GM23248 (cell line): ENCODE data around the gene ZBP1. TPM values are rescaled to one million over a fixed set of nuclear protein-coding genes. Genes with fewer than 3 reads are reported as not detected.

Experiments used
- DNase-seq: peaks from one replicate; pipeline ENCODE4 v3.0.0-alpha.2; 2015
- H2AFZ ChIP-seq: fragments of 200-600 bp; sonication (generic); 2 replicates; pipeline ENCODE4 v1.6.1; 2016; ENCODE audit warnings: antibody characterized with exemption
- H3F3A ChIP-seq: fragments of 200-600 bp; sonication (generic); 2 replicates; pipeline ENCODE4 v1.6.1; 2016; ENCODE audit warnings: mild to moderate bottlenecking, antibody characterized with exemption, mixed run types; ENCODE audit not compliant: insufficient read depth
- H3K27ac ChIP-seq: fragments of 200-600 bp; sonication (generic); 2 replicates; pipeline ENCODE4 v1.5.1; 2016; ENCODE audit warnings: mild to moderate bottlenecking
- H3K27me3 ChIP-seq: fragments of 200-600 bp; sonication (generic); replicated peaks from 2 replicates; pipeline ENCODE4 v1.6.1; 2016; ENCODE audit warnings: mild to moderate bottlenecking; ENCODE audit not compliant: insufficient read depth
- H3K36me3 ChIP-seq: fragments of 200-600 bp; sonication (generic); 2 replicates; pipeline ENCODE4 v1.6.1; 2016; ENCODE audit warnings: low read depth, mild to moderate bottlenecking
- H3K4me1 ChIP-seq: fragments of 200-600 bp; sonication (generic); 2 replicates; pipeline ENCODE4 v1.6.1; 2016; ENCODE audit warnings: mild to moderate bottlenecking; ENCODE audit not compliant: insufficient read depth
- H3K4me2 ChIP-seq: fragments of 200-600 bp; sonication (generic); one replicate; pipeline ENCODE4 v1.6.1; 2016; ENCODE audit warnings: mild to moderate bottlenecking; ENCODE audit not compliant: unreplicated experiment
- H3K4me3 ChIP-seq: fragments of 200-600 bp; sonication (generic); 2 replicates; pipeline ENCODE4 v1.5.1; 2016; ENCODE audit warnings: mild to moderate bottlenecking
- H3K79me2 ChIP-seq: fragments of 200-600 bp; sonication (generic); 2 replicates; pipeline ENCODE4 v1.6.1; 2016; ENCODE audit warnings: mild to moderate bottlenecking; ENCODE audit not compliant: insufficient read depth
- H3K9ac ChIP-seq: fragments of 200-600 bp; sonication (generic); 2 replicates; pipeline ENCODE4 v1.6.1; 2016; ENCODE audit warnings: mild to moderate bottlenecking
- H3K9me2 ChIP-seq: fragments of 200-600 bp; sonication (generic); 2 replicates; pipeline ENCODE4 v1.6.1; 2016; ENCODE audit warnings: mixed run types, mild to moderate bottlenecking, moderate library complexity; ENCODE audit not compliant: insufficient read depth
- H3K9me3 ChIP-seq: fragments of 200-600 bp; sonication (generic); one replicate; pipeline ENCODE4 v1.6.1; 2017; ENCODE audit warnings: low read depth
- H4K20me1 ChIP-seq: fragments of 200-600 bp; sonication (generic); 2 replicates; pipeline ENCODE4 v1.6.0; 2016; ENCODE audit not compliant: insufficient read depth
- EZH2 ChIP-seq: fragments of 200-600 bp; sonication (generic); IDR thresholded peaks from 2 replicates; pipeline ENCODE4 v1.6.1; 2018; ENCODE audit warnings: antibody characterized with exemption, mild to moderate bottlenecking; ENCODE audit not compliant: insufficient read depth, poor library complexity, severe bottlenecking
- EZH2phosphoT487 ChIP-seq: fragments of 200-600 bp; sonication (generic); IDR thresholded peaks from 2 replicates; pipeline ENCODE4 v1.6.1; 2018; ENCODE audit warnings: antibody characterized with exemption, moderate library complexity, mild to moderate bottlenecking, low read depth; ENCODE audit not compliant: insufficient read depth
- WGBS, 2 experiments: methylation state at CpG; one replicate each; pipeline ENCODE4 v1.1.6; 2015 to 2017; ENCODE audit warnings: low lambda C conversion rate in 2 of 2, low coverage in 1 of 2; ENCODE audit errors: missing lambda C conversion rate in 2 of 2; 5-methylcytosine and 5-hydroxymethylcytosine counted together
- in situ Hi-C: fragments of 300-500 bp; cut with MboI; formaldehyde crosslinking; loops from 2 replicates; pipeline ENCODE4 v1.15.0; 2020
- polyA plus RNA-seq: library from polyadenylated mRNA; unstranded; fragments of >200 nt; fragmentation: Nextera tagmentation; extraction: Ambion mirVana; gene quantifications from 2 replicates; pipeline ENCODE4 v1.2.1, GENCODE V29; 2016
- total RNA-seq: library from RNA; depleted of rRNA; stranded (reverse); fragments of >200 nt; shearing (Covaris generic); gene quantifications from 2 replicates; pipeline ENCODE4 v1.2.3, GENCODE V29; 2014

The ZBP1 gene
- total and polyA plus RNA-seq, 2 experiments from 2014 or later = not detected

DNA sequence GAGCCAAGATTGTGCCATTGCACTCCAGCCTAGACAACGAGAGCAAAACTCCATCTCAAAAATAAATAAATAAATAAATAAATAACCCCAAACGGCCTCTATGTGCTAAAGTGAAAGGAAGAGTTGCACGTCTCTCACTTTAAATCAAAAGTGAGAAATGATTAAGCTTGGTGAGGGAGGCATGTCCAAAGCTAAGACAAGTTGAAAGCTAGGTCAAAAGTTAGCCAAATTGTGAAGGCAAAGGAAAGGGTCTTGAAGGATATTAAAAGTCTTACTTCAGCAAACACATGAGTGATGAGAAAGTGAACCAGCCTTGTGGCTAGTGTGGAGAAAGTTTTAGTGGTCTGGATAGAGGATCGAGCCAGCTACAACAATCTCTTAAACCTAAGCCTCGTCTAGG lies 14.3 kb downstream of the ZBP1 start:
- Histone ChIP-seq H3K4me3 (no peak overlapping the region), H2AFZ (no peak overlapping the region), H3K27me3 (peaks cover 12% of the 10 kb centered on the region), H3K4me2 (no peak overlapping the region), H3K9me3 (no peaks in the 10 kb centered on the region), H3F3A (no peaks in the 10 kb centered on the region), H3K9me2 (no peaks in the 10 kb centered on the region), H4K20me1 (no peaks in the 10 kb centered on the region), H3K4me1 (no peaks in the 10 kb centered on the region), H3K27ac (no peak overlapping the region), H3K9ac (no peak overlapping the region), H3K79me2 (no peaks in the 10 kb centered on the region), H3K36me3 (no peaks in the 10 kb centered on the region)
- no peak for DNase-seq
- TF ChIP-seq EZH2 (no peak), EZH2phosphoT487 (no peak)
- 67 to 70% methylated on average over 5 of the region's 5 CpGs for WGBS, 2 experiments
- in situ Hi-C loops = loop anchor here (5.0 kb wide), 1 partner anchor 596 kb away; no protein-coding TSS in a partner anchor

DNA sequence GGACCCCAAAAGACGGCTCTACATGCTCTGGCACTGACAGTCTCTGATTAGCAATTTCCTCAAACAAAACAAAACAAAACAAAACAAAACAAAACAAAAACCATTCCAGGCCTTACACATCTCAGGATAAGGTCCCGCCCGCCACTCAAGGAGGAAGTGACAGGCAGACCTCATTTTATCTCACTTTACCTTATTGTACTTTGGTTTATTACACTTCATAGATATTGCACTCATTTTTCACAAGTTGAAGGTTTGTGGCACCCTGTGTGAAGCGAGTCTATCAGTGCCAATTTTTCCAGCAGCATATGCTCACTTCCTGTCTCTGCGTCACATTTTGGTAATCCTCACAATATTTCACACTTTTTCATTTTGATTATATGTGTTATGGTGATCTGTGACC lies 15.2 kb downstream of the ZBP1 start:
- DNase-seq = no peak
- Histone ChIP-seq H3K4me3 (no peak overlapping the region), H3K9me3 (no peaks in the 10 kb centered on the region), H2AFZ (no peak overlapping the region), H3K4me1 (no peaks in the 10 kb centered on the region), H3K27ac (no peak overlapping the region), H3K79me2 (no peaks in the 10 kb centered on the region), H4K20me1 (no peaks in the 10 kb centered on the region), H3K9ac (no peak overlapping the region), H3F3A (no peaks in the 10 kb centered on the region), H3K9me2 (no peaks in the 10 kb centered on the region), H3K27me3 (peaks cover 12% of the 10 kb centered on the region), H3K4me2 (no peak overlapping the region), H3K36me3 (no peaks in the 10 kb centered on the region)
- WGBS, 2 experiments = 83 to 86% methylated on average over 5 of the region's 5 CpGs
- in situ Hi-C loops = loop anchor here (5.0 kb wide), 1 partner anchor 597 kb away; no protein-coding TSS in a partner anchor
- no peak for TF ChIP-seq EZH2
- TF ChIP-seq EZH2phosphoT487 = no peak

DNA sequence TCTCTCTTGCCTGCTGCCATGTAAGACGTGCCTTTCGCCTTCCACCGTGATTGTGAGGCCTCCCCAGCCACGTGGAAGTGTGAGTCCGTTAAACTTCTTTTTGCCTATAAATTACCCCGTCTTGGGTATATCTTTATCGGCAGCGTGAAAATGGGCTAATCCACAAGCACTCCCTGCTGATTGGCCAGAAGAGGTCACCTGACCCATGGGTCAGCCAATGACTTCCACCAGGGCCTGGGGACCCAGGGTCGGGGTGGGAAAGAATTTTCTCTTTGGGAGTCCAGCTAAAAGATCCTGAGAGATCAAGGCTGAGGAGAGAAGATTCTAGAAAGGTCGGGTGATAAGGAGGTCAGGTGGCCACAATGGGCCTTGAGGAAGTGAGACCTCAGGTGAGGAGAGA lies 17.1 kb downstream of the ZBP1 start:
- no peak overlapping the region for H3K9ac ChIP-seq
- WGBS, 2 experiments = 91 to 93% methylated on average over 10 of the region's 10 CpGs
- H3K4me1 ChIP-seq = no peaks in the 10 kb centered on the region
- H3K79me2 ChIP-seq = no peaks in the 10 kb centered on the region
- no peaks in the 10 kb centered on the region for H3K9me3 ChIP-seq
- H3K9me2 ChIP-seq = no peaks in the 10 kb centered on the region
- no peak overlapping the region for H3K4me3 ChIP-seq
- no peaks in the 10 kb centered on the region for H3F3A ChIP-seq
- H3K27ac ChIP-seq = no peak overlapping the region
- no peak for TF ChIP-seq EZH2
- TF ChIP-seq EZH2phosphoT487 = no peak
- no peaks in the 10 kb centered on the region for H3K36me3 ChIP-seq
- H3K27me3 ChIP-seq = peaks cover 12% of the 10 kb centered on the region; the same call in 1 of the 2 replicates
- in situ Hi-C loops = no loop called here
- DNase-seq = no peak
- no peak overlapping the region for H2AFZ ChIP-seq
- no peak overlapping the region for H3K4me2 ChIP-seq
- no peaks in the 10 kb centered on the region for H4K20me1 ChIP-seq

DNA sequence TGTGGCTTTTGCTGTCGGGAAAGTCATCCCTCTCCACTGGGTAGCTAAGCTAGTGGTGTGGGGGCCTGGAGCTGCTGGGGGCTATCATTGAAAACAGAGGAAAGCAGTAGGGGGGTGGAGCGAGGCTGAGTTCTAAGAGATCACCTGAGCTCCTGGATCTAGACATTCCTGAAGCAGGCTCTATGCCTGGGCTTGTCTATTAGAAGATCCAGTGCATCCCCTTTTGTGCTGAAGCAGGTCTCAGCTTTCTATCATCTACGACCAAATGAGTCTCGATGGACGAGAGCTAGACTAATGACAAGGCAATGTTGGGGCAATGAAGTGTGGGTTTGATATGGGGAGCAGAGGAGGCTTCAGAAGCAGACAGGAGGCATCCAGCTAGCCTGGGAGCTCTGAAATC lies 18.5 kb downstream of the ZBP1 start:
- no peaks in the 10 kb centered on the region for H3K9me2 ChIP-seq
- H2AFZ ChIP-seq = no peak overlapping the region
- H4K20me1 ChIP-seq = no peaks in the 10 kb centered on the region
- no peak for DNase-seq
- no peak overlapping the region for H3K9ac ChIP-seq
- no peaks in the 10 kb centered on the region for H3K36me3 ChIP-seq
- in situ Hi-C loops = no loop called here
- TF ChIP-seq EZH2 (no peak), EZH2phosphoT487 (no peak)
- H3F3A ChIP-seq = no peaks in the 10 kb centered on the region
- H3K27me3 ChIP-seq = peaks cover under 1% of the 10 kb centered on the region; the same call in 1 of the 2 replicates
- no peak overlapping the region for H3K4me3 ChIP-seq
- no peaks in the 10 kb centered on the region for H3K9me3 ChIP-seq
- no peak overlapping the region for H3K27ac ChIP-seq
- no peak overlapping the region for H3K4me2 ChIP-seq
- H3K4me1 ChIP-seq = no peaks in the 10 kb centered on the region
- 78 to 79% methylated on average over 5 of the region's 5 CpGs for WGBS, 2 experiments
- no peaks in the 10 kb centered on the region for H3K79me2 ChIP-seq

DNA sequence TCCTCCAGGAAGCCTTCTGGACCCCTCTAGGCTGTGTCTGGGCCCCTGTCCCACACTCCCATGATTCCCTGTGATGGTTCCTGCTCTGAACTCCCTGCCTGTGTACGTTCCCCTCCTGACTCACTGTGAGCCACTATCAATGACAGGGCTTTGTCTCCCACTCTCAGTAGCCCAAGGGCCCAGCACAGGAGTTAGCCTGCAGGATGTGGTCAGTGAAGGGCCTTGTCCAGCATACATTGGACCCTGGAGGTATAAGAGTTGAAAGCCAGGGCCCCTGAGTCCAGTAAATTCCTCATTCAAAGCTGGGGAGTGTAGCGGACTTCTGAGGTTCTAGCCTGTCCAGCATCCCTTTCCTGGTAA lies 19.0 kb downstream of the ZBP1 start:
- Histone ChIP-seq H3K4me1 (no peaks in the 10 kb centered on the region), H3K27ac (no peak overlapping the region), H3K9me2 (no peaks in the 10 kb centered on the region), H3K36me3 (no peaks in the 10 kb centered on the region), H4K20me1 (no peaks in the 10 kb centered on the region), H3K4me2 (no peak overlapping the region), H3K4me3 (no peak overlapping the region), H3K9ac (no peak overlapping the region), H3F3A (no peaks in the 10 kb centered on the region), H2AFZ (no peak overlapping the region), H3K27me3 (no peaks in the 10 kb centered on the region), H3K9me3 (no peaks in the 10 kb centered on the region), H3K79me2 (no peaks in the 10 kb centered on the region)
- no peak for TF ChIP-seq EZH2phosphoT487
- no peak for TF ChIP-seq EZH2
- DNase-seq = peak; percentile 13
- 62 to 78% methylated on average over 2 of the region's 2 CpGs for WGBS, 2 experiments
- in situ Hi-C loops = no loop called here
